ENCODE data around the gene ASCC1.

GRCh38 chr10:72263613-72264241 is 47.7 kb upstream of the ASCC1 start:
- TF ChIP-seq EZH2 (IDR thresholded peaks at IDR 0.05; ENCODE audit: borderline replicate concordance) = no peak
- TF ChIP-seq CTCF (IDR thresholded peaks at IDR 0.05; ENCODE audit: poor library complexity) = no peak
